PC-9 (cell line): ENCODE data around the gene CHI3L1. TPM values are rescaled to one million over a fixed set of nuclear protein-coding genes. Genes with fewer than 3 reads are reported as not detected.

Experiments
- BruUV-seq: library from RNA; stranded (reverse); fragments of 400-500 nt; replicated peaks from 2 replicates; lab custom pipeline; 2021; lab: Mats Ljungman, UMichigan
- CTCF ChIA-PET: fragments of 300-600 bp; sonication (Branson Sonifier 250); formaldehyde crosslinking; loops from one replicate; lab custom pipeline; 2022; ENCODE audit warnings: antibody characterized with exemption; lab: Charles Lee
- POLR2A ChIA-PET: fragments of 300-600 bp; sonication (Branson Sonifier 250); formaldehyde crosslinking; loops from one replicate; lab custom pipeline; 2022; ENCODE audit warnings: antibody characterized with exemption; ENCODE audit not compliant: unreplicated experiment; lab: Charles Lee
- DNase-seq, 2 experiments: peaks; one replicate each; pipeline versions ENCODE4 v3.0.0 to v3.0.0-alpha.2; 2015 to 2022; ENCODE audit warnings: mixed read lengths in 1 of 2
- H2AFZ ChIP-seq: fragments of 200-600 bp; sonication (generic); 2 replicates; pipeline ENCODE4 v1.8.1; 2017; ENCODE audit warnings: antibody characterized with exemption
- H3F3A ChIP-seq: fragments of 200-600 bp; sonication (generic); 2 replicates; pipeline ENCODE4 v1.8.1; 2017; ENCODE audit warnings: antibody characterized with exemption, mild to moderate bottlenecking, low read depth; ENCODE audit not compliant: insufficient read depth
- H3K27ac ChIP-seq: fragments of 200-600 bp; sonication (generic); 2 replicates; pipeline ENCODE4 v1.6.1; 2016; ENCODE audit warnings: mixed run types
- H3K27me3 ChIP-seq: fragments of 200-600 bp; sonication (generic); 2 replicates; pipeline ENCODE4 v1.6.1; 2016; ENCODE audit warnings: low read depth, mixed run types; ENCODE audit not compliant: insufficient read depth
- H3K36me3 ChIP-seq: fragments of 200-600 bp; sonication (generic); 2 replicates; pipeline ENCODE4 v1.6.1; 2016; ENCODE audit warnings: low read depth, mixed run types
- H3K4me1 ChIP-seq: fragments of 200-600 bp; sonication (generic); replicated peaks from 2 replicates; pipeline ENCODE4 v1.6.1; 2016; ENCODE audit warnings: mixed run types; ENCODE audit not compliant: insufficient read depth
- H3K4me2 ChIP-seq: fragments of 200-600 bp; sonication (generic); 2 replicates; pipeline ENCODE4 v1.6.1; 2017; ENCODE audit warnings: mixed run types
- H3K4me3 ChIP-seq: fragments of 200-600 bp; sonication (generic); 2 replicates; pipeline ENCODE4 v1.6.1; 2016; ENCODE audit warnings: mixed run types
- H3K79me2 ChIP-seq: fragments of 200-600 bp; sonication (generic); 2 replicates; pipeline ENCODE4 v1.6.1; 2017; ENCODE audit warnings: low read depth, mixed run types
- H3K9me2 ChIP-seq: fragments of 200-600 bp; sonication (generic); 2 replicates; pipeline ENCODE4 v1.8.1; 2017; ENCODE audit warnings: mild to moderate bottlenecking; ENCODE audit not compliant: insufficient read depth
- H3K9me3 ChIP-seq: fragments of 200-600 bp; sonication (generic); 2 replicates; pipeline ENCODE4 v1.8.1; 2016; ENCODE audit warnings: low read depth; ENCODE audit not compliant: insufficient read depth
- H4K20me1 ChIP-seq: fragments of 200-600 bp; sonication (generic); 2 replicates; pipeline ENCODE4 v1.8.1; 2017; ENCODE audit not compliant: insufficient read depth
- EZH2 ChIP-seq: fragments of 200-600 bp; sonication (generic); IDR thresholded peaks from 2 replicates; pipeline ENCODE4 v1.8.0; 2017; ENCODE audit warnings: antibody characterized with exemption, low read depth
- intact Hi-C: fragments of 100-400 bp; cut with micrococcal nuclease; formaldehyde crosslinking; loops from one replicate; pipeline ENCODE4 v1.10.0; 2022; ENCODE audit not compliant: unreplicated experiment
- total RNA-seq: library from RNA; stranded (reverse); gene quantifications from 2 replicates; pipeline ENCODE4 v1.2.3, GENCODE V29; 2021
- TF ChIP-seq, protein P1 (sequence below): fragments of 200-600 bp; sonication (generic); conservative IDR thresholded peaks from 2 replicates; pipeline ENCODE4 v1.6.1; 2017; ENCODE audit warnings: mixed run types, antibody characterized with exemption, mild to moderate bottlenecking, moderate library complexity

CHI3L1 gene
- total RNA-seq, 1 experiment from 2014 or later, result not detected

DNA sequence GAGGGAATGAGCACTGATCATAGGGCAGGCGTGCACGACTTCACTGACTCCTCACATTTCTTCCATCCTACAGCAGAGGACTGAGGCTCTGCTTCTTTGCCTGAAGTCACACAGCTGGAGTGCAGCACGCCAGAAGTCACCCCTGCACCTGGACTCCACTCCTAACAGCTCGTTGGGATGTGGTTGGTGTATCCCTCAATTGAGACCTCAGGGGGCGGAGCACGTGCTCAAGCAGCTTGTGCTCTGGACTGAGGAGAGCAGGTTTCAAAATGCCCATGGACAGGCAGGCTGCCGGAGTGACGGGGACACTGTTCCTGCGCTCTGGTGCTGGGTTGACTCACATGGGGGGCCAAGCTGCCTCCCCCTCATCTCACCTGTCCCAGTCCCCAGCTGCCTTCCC, 29.1 kb upstream of the CHI3L1 start:
- intact Hi-C loops, result no loop called here
- BruUV-seq, result no TSS peak
- TF ChIP-seq, protein P1, sequence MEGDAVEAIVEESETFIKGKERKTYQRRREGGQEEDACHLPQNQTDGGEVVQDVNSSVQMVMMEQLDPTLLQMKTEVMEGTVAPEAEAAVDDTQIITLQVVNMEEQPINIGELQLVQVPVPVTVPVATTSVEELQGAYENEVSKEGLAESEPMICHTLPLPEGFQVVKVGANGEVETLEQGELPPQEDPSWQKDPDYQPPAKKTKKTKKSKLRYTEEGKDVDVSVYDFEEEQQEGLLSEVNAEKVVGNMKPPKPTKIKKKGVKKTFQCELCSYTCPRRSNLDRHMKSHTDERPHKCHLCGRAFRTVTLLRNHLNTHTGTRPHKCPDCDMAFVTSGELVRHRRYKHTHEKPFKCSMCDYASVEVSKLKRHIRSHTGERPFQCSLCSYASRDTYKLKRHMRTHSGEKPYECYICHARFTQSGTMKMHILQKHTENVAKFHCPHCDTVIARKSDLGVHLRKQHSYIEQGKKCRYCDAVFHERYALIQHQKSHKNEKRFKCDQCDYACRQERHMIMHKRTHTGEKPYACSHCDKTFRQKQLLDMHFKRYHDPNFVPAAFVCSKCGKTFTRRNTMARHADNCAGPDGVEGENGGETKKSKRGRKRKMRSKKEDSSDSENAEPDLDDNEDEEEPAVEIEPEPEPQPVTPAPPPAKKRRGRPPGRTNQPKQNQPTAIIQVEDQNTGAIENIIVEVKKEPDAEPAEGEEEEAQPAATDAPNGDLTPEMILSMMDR, result no peak
- no peak for TF ChIP-seq EZH2

GRCh38 chr1:203214871-203215270, 28.4 kb upstream of the CHI3L1 start:
- no peaks in the 10 kb centered on the region for H3K9me2 ChIP-seq
- H3K27ac ChIP-seq, result no peak overlapping the region
- H3F3A ChIP-seq, result no peaks in the 10 kb centered on the region
- CTCF ChIA-PET, result interaction anchor here (0.6 kb wide), 1 partner anchor 98 kb away, joined by 3 read pairs; no protein-coding TSS in a partner anchor
- no peaks in the 10 kb centered on the region for H3K36me3 ChIP-seq
- no peaks in the 10 kb centered on the region for H3K4me1 ChIP-seq
- H3K27me3 ChIP-seq, result peaks cover 10% of the 10 kb centered on the region; the same call in 1 of the 2 replicates
- TF ChIP-seq EZH2, result no peak
- TF ChIP-seq, protein P1, result no peak
- no peaks in the 10 kb centered on the region for H4K20me1 ChIP-seq
- intact Hi-C loops, result no loop called here
- H3K79me2 ChIP-seq, result no peaks in the 10 kb centered on the region
- BruUV-seq, result no TSS peak
- no peak overlapping the region for H3K4me3 ChIP-seq
- POLR2A ChIA-PET, result no interaction called here
- no peak overlapping the region for H2AFZ ChIP-seq
- H3K9me3 ChIP-seq, result no peaks in the 10 kb centered on the region
- no peak for DNase-seq
- no peak overlapping the region for H3K4me2 ChIP-seq

More for the DNA sequence above, 29.1 kb upstream of the CHI3L1 start:
- ChIA-PET POLR2A (interaction anchor here (0.6 to 1.0 kb wide), 2 partner anchors 173 to 176 kb away, joined by 4 read pairs; no protein-coding TSS in a partner anchor), CTCF (interaction anchor here (0.9 to 2.0 kb wide), 4 partner anchors 87 to 215 kb away, joined by 4 to 23 read pairs (median 10); no protein-coding TSS in a partner anchor)
- Histone ChIP-seq H3K27me3 (peaks cover 17% of the 10 kb centered on the region; the same call in 1 of the 2 replicates), H3K9me3 (no peaks in the 10 kb centered on the region), H3K4me3 (no peak overlapping the region), H3K79me2 (no peaks in the 10 kb centered on the region), H2AFZ (no peak overlapping the region), H4K20me1 (no peaks in the 10 kb centered on the region), H3K4me1 (no peaks in the 10 kb centered on the region), H3K9me2 (no peaks in the 10 kb centered on the region), H3K36me3 (no peaks in the 10 kb centered on the region), H3F3A (no peaks in the 10 kb centered on the region), H3K27ac (no peak overlapping the region), H3K4me2 (no peak overlapping the region)
- no peak for DNase-seq

DNA sequence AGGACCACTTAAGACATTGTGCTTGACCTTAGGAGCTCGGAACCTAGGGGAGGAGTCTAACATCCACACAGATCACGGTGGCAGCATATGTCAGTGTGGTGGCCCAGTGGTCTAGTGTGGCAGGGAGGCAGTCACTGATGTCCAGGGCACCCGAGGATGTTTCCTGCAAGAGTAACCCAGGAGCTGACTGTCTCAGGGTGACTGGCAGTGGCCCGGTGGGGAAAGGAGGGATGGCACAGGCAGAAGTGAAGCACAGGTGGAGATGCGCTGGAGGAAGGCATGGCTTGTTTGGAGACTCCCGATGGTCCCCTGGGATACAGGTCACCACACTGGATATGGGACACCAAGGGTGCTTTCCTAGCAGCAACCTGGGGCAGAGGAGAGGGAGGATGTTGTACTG, 26.6 kb upstream of the CHI3L1 start:
- ChIA-PET POLR2A (no interaction called here), CTCF (no interaction called here)
- intact Hi-C loops, result no loop called here

More for the DNA sequence above, 26.6 kb upstream of the CHI3L1 start:
- Histone ChIP-seq H3K36me3 (no peaks in the 10 kb centered on the region), H4K20me1 (no peaks in the 10 kb centered on the region), H3K4me2 (no peak overlapping the region), H3F3A (no peaks in the 10 kb centered on the region), H3K4me3 (no peak overlapping the region), H3K9me2 (no peaks in the 10 kb centered on the region), H3K27me3 (0 out of 2 replicates have a peak, but pooled peaks cover 4% of the 10 kb centered on the region), H3K4me1 (no peaks in the 10 kb centered on the region), H3K79me2 (no peaks in the 10 kb centered on the region), H3K9me3 (no peaks in the 10 kb centered on the region), H3K27ac (no peak overlapping the region), H2AFZ (no peak overlapping the region)
- TF ChIP-seq, protein P1, result no peak
- no peak for TF ChIP-seq EZH2
- BruUV-seq, result no TSS peak
- DNase-seq, result no peak
